A172 (cell line): ENCODE measurements around the gene ZNF789. TPM values are rescaled to one million over a fixed set of nuclear protein-coding genes. Genes with fewer than 3 reads are reported as not detected.
A peak's percentile ranks its signal among the peaks of the same experiment; 100 is the strongest.
"Not testable (repeated sequence)": the region's sequence is repeated elsewhere in the genome, so short reads cannot be mapped to it uniquely, and the experiment has no call there.

Source experiments
- DNase-seq: peaks from one replicate; pipeline ENCODE4 v3.0.0-alpha.2; 2015; ENCODE audit warnings: low spot score
- total RNA-seq: library from RNA; depleted of rRNA; stranded (reverse); fragments of >200 nt; shearing (Covaris generic); gene quantifications from 2 replicates; pipeline ENCODE4 v1.2.3, GENCODE V29; 2014

Gene ZNF789
- total RNA-seq, 1 experiment from 2014 or later, result 19.0 TPM

DNA sequence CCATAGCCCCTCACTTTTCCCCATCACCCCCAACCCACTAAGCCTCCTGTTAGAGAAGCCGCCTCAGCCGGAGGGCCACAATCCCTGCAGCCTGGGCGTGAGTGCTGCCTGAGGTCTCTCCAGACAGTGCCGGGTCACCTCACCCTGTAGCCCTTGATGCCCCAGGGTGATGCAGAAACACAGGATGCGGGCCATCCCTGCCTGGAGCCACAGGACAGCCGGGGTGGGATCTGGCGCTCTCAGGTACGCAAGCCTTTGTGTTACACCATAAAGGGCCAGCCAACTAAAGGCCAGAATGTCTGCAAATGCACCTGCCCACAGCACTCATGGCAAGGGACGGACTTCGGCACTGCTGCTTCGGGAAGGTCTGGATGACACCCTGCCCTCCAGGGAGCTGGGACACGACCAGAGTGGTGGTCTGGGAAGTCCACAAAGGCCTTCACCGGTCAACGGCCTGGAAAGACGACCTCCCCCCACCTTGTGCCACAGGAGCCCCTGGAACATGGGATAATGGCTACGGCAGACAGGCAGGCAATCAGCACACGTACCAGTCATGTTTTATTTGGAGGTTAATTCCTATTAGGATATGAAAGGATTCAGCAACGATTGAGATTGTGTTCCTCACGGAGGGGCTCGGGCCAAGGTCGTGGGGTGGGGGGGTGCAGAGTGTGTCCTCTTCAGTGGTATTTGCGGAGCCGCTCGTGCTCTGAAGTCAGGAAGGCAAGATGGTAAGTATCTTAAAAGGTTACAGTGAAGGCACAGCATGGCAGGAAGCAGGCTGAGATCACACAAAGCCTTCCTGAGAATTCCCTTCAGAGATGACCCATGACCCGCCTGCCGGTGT is 14.8 kb upstream of the ZNF789 start:
- no peak for DNase-seq

DNA sequence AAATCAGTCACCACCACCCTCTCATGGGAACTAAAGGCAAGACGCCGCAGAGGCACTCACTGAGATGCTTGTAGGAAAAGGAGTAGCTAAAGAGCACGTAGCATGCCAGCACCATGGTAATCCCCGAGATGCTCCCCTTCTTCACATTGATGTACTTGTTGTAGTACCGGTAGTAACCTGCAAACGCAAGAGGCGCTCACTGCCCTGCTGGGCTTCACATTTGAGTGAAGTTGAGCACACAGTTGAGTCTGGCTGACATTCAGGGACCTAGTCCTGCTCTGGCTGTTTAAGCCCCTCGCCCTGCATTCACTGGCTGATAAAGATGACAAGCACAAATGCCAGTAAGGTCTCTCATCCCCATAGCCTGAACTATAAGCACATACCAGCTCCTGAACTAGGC is 13.6 kb upstream of the ZNF789 start:
- DNase-seq, result no peak

DNA sequence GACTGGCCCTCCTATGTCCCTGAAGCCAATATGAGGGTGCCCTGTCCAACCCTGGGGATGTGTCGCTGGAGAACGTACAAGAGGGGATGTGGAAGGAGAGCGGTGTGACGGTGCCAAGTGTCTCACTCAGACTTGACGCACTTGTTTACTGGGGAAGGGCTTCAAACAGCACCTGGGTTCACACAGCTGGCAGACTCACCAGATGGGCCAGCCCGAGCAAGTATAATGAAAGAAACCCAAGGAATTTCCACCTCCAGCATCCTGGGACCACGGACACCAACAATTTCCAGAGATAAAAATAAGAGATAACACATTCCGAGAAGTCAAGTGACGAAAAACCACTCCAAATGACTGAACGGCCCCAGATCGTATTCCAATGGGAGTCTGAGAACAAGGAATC is 12.0 kb upstream of the ZNF789 start:
- DNase-seq, result no peak

DNA sequence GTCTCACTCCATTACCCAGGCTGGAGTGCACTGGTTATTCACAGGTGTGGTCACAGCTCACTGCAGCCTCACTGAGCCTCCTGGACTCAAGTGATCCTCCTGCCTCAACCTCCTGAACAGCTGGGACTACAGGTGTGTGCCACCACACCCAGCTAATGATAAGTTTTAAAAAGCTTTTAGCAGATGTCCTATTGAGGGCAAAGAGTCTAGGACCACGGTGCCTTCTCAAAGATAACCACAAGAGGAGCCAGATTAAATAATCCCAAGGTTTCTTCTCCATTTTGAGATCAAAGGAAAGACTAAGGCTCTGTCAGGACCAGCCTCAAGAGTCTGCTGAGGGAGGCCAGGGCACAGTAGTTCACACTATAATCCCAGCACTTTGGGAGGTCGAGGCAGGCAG is 11.5 kb upstream of the ZNF789 start:
- DNase-seq, result no peak

DNA sequence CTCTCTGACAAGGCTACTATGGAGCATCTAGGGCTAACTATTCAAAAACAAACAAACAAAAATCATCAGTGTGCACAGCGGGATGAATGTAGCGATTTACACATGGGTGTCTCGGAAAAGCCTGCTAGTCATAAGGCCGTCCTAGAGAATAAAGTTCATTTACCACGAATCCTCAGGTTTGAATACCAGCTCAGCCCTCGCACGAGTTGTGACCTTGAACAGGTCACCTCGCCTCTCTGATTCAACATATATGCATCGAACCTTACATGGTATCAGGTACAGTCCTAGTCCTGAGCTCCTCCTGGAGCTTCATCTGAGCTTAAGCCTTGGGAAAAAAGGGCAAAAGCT is 7.3 kb upstream of the ZNF789 start:
- DNase-seq, result no peak

DNA sequence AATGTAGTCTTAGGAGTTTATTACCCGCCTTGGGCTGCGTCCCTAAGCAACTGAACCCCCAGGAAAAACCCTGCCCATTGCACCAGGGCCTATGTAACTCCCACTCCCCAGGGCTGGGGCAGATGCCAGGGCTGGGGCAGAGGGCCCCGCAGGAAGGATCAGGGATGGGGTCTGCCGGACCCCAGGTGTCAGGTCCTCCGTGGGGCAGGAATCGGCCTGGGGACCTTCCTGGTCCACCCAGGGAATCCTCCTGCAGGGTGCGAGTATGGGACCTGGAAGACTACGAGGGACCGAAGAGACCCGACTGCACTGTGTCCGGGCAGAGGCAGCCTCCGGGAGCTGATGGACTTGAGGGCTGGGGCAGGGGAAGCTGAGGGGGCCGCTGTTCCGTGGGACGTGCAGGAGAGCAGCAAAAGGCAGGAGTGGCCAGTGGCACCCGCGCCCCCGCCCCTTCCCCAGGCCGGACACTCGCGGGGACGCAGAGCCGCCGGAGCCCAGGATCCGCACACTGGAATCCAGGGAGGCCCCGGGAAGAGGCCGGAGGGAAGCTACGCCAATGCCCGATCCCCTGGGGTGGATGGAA is 4.3 kb upstream of the ZNF789 start:
- DNase-seq, result no peak

DNA sequence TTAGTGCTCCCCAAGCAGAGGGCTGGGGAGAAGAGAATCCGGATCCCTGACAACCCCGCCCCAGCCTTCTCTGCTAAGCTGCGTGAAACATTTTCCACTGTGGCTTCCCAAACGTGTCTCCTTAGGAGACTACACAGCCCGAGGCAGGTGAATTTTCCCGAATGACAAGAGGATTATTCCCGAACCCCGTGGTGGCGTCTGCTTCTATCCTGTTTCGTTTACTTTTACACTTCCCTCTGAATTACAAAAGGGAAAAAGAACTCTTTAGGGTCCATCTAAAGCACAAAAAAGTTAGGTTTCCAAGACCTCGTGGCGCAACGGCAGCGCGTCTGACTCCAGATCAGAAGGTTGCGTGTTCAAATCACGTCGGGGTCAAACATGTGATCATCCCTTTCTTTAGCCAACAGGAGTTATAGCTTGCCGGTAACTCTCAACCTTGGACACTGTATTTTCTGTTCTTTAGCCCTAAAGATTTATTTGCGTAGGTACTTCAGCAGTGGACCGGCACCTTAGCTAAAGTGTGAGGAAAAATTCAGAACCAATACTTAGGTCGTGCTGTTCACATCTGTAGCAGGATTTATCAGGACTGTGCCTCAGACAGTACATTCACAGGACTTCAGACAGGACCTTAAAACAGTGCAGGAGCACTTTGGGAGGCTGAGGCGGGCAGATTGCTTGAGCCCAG is 3.2 kb upstream of the ZNF789 start:
- DNase-seq, result no peak

DNA sequence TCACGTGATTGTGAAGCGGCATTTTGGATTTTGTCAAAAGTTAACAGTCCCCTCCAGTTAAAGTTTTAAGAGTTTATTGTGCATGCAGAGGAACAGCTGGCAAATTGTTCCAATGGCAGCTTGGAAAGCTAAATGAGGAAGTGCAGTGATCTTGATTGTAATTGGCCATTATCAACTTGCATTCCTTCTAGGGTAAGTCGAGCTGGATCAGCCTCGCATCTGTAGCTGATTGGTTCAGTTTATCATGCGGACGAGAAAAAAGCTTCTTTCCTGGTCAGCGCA is 566 bp downstream of the ZNF789 start:
- DNase-seq, result peak; percentile 63

DNA sequence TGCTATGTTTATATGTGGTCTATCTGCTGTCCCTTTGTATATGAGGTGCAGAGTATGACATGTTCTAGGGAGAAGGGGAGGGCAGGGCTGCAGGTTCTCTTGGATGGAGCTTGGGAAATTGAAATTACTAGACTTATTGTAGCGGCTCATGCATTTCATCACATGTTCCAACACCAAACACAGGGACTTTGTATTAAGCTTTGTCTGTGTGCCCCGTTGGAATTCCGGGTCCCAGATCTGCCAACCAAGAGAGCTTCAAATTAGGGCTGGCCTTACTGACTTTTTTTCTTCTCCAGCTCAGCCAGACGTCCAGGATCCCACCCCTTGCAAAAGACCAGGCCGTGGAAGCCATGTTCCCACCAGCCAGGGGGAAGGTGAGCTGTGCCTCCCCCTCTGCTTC is 3.4 kb downstream of the ZNF789 start:
- no peak for DNase-seq

DNA sequence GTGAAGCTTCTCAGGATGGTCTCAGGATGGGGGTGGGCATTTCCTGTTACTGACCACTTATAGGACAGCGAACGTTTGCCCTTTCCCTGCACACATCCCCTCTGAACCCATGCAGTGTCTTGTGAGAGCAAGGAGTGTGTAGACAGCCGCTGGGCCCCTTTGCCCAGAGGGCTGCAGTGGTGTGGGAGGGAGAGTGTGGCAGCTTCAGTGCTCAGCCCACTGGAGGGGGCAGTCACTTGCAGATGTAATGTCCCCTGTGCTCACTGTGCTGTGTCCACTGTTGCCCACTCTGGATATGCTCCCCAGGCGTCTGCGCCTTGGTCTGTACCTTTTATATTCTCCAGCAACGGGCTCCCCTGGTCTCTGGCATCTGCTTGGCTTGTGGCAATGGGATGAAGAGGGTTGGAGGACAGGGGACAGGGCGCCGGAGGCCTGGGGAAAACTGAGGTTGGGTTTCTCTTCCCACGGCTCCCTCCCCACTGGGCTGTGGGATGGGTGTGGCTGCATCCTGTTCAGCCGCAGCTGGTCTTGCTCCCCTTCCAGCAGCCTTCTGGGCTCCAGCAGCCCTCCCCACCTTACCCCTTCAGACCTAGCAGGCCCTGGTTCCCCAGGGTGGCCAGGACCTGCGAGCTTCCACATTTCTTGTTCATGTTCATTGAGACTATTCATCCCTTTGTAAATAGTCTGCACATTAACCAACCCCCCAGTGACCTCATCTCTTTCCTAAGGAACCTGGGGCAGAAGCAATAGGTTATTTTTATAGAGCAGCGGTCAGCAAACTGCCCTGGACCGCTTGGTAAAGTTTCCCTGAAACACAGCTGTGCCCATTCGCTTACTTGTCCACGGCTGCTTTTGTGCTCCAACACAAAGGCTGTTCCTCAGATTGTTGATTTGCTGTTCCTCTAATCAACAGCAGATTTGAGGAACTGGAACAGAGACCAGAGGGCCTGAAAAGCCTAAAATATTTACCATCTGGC is 6.1 kb downstream of the ZNF789 start:
- DNase-seq, result no peak

DNA sequence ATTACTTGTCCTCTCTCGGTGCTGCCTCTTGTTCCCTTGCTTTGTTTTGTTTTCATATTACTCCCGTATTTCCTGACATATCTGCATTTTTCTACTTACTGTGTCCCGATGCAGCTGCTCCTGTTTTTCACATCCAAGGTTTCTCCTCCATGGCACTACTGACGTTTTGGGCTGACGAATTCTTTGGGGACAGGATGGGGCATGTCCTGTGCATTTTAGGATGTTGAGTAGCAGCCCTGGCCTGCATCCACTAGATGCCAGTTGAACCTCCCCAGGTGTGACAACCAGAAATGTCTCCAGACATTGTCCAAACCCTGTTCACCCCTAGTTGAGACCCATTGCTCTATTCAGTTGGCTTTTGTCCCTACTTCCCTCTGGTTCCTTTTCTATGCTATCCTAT is 12.4 kb downstream of the ZNF789 start:
- no peak for DNase-seq

DNA sequence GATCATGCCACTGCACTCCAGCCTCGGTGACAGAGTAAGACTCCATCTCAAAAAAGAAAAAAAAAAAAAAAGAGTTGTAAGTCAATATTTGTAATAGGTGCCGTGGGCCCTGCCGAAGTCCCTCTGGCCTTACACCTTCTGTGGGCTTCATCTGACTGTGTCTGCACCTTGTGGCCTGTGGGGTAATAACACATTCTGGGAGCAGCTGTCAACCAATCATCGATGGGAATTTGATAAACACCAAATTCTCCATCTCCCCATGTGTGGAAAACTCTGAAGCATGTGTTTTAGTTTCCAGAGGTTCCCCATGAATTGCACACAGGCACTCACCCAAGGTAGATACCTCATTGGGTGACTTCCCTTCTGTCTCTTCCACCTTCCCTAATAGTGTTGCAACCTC is 16.5 kb downstream of the ZNF789 start:
- no peak for DNase-seq

DNA sequence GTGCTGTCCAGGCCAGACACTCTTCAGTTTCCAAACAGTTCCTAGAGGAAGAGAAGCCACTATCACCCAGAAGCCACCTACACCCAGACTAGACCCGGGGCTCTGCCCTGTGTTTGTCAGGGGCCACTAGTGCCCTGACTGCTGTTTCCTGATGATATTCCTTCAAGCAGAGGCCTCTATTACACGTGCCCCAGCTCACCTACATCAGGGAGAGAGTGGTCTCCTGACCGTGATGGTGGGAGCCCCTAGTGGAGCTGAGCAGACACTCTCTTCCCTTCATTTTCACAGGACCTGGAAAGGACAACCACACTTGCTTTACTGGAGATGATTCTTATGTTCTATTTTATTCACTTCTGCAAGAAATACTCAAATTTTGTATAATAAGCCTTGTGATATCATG is 18.2 kb downstream of the ZNF789 start:
- DNase-seq, result no peak

DNA sequence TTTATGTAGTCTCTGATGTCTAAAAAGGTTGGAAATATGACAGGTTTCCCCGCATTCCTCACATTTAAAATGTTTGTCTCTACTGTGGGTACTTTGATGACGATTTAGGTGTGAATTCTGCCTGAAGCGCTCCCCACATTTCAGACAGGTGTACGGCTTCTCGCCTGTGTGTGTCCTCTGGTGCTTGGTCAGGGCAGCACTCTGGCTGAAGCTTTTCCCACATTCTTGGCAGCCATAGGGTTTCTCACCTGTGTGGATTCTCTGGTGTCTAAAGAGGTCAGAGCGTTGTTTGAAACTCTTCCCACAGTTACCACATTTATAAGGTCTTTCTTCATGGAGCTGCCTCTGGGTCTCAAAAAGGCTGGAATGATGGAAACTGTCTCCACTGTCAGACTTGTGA is 21.1 kb downstream of the ZNF789 start:
- DNase-seq, result no peak

DNA sequence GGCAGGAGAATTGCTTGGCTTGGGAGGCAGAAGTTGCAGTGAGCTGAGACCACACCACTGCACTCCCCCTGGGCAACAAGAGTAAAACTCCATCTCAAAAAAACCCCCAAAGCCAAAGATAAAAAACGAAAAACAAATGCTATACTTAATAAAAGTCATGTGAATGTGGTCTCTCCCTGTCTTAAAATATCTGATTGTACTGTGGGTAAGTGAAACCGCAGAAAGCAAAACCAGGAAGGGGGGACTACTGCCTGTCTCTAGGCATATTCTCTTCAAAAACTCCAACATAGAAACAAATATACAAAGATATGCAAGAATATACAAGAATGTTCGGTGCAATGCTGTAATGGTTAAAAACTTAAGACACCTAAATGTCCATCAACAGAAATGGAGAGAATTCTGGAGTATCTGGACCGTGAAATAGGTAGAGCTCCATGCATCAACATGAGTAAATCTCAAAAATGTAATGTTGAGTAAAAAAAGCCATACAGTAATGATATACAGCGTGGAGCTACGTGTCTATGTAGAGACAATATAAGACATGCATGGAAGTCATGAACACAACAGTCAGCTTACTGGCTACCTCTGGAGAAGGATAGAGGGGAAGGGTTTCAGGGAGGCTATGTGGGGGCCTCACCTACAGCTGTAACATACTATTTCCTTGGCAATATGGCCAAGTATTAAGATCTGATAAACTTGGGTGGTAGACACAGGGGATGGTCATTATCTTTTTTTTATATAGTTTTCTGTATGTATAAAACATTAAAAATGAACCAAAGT is 25.3 kb downstream of the ZNF789 start:
- DNase-seq, result no peak

DNA sequence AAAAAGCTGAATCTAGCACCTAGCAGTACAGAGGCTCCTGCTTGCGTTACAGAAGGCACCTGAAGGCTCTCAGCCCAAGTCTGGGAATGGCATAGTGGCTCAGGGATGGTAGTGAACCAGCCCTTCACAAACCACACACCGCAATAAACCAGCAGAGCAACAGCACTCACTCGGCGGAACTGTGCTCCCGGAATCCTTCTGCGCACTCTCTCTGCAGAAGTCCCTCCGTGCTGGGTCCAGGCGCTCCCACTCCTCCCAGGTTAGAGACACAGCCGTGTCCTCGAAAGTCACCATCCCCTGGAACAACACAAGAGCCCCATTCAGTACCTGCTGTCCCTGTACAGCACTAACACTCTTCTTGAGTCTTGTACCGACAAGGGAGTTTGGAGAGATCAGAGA is 25.9 kb downstream of the ZNF789 start:
- no peak for DNase-seq

DNA sequence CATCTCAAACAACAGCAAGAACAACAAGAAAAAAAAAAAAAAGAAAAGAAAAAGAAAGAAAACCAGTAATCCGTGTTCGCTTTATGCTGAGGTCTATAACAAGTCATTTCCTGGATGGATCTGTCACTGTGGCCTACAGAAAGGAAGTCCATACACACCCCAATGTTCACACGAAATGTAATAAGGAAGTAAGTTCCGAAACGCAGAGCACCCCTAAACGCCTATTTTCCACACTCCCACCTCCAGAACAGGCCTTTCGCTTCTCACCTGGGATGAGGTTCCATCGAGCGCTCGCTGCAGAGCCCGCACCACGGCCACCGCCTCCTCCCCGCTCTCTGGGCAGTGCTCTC is 26.7 kb downstream of the ZNF789 start:
- no peak for DNase-seq

DNA sequence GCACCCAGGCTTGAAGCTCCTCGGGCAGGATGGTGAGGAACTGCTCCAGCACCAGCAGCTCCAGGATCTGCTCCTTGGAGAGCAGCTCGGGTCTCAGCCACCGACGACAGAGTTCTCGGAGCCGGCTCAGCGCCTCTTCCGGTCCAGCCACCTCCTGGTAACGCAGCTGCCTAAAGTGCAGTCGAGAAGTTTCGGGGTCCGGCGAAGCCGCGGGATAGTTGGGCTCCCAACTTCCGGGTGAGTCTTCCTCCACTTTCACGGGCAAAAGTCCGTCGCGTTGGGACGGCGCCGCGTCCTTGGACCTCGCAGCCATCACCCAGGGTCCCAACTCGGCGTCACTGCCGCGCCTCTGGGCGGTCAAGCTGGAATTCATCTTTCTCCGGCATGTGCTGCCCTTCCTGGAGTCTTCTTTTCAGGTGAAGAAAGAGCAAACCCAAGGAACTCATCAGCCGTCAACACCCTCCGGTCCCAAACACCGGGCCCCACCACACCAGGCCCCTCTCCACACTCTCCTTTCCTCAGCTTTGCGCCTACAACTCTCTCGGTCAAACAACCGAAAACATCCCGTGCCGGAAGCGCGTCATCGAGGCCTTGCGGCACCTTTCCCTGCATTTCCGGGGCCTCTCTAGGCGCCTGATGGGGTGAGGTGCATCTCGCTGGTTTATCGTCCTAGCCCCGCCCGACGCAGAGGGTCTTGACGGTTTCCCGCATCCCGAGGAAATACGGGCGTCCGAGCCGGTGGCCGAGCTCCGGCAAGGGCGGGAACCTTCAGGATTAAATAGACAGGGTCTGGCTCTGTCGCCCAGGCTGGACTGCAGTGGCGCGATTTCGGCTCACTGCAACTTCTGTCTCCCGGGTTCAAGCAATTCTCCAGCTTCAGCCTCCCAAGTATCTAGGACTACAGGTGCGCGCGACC is 27.3 kb downstream of the ZNF789 start, which contains the start of gene ZNF394:
Gene ZNF394, minus strand, starts transcription at position 561 of the 916 bp plus-strand sequence. Its CDS starts 188 bp downstream, at position 373.
- DNase-seq, result peak; percentile 92

DNA sequence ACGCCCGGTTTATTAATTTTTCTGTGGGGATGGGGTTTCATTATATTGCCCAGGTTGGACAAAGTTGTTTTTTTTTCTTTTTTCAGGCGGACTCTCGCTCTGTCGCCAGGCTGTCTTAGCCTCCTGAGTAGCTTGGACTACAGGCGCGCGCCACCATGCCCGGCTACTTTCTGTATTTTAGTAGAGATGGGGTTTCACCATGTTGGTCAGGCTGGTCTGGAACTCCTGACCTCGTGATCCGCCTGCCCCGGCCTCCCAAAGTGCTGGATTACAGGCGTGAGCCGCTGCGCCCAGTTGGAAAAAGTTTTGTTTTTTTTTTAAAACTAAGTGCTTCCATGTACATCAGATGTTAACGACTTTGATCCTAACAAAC is 27.9 kb downstream of the ZNF789 start:
- no peak for DNase-seq

DNA sequence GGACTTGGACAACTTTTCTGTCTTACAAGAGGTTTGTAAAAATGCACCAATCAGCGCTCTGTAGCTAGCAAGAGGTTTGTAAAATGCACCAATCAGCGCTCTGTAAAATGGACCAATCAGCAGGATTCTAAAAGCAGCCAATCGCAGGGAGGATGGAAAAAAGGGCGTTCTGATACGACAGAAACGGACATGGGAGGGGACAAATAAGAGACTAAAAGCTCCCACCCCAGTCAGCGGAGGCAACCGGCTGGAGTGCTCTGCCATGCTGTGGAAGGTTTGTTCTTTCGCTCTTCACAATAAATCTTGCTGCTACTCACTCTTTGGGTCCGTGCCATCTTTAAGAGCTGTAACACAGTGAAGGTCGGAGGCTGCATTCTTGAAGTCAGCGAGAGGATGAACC is 28.5 kb downstream of the ZNF789 start:
- not testable (repeated sequence) for DNase-seq

DNA sequence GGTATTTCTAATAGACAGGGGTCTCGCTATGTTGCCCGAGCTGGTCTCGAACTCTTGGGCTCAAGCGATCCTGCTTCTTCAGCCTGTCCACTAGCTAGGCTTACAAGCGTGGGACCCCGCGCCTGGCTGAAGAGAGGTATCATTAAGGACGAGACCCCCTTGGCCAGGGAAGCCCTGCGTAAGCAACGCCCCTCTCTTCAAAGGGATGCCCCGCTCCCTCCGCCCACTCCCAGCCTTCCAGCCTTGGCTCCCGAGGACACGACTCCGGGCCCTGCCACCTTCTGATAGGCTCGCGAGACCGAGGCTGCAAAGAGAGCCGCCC is 31.6 kb downstream of the ZNF789 start:
- no peak for DNase-seq
